DMS79 (cell line): ENCODE data around the gene STAG1.
A peak's percentile ranks its signal among the peaks of the same experiment; 100 is the strongest.
"Not testable (repeated sequence)": the region's sequence is repeated elsewhere in the genome, so short reads cannot be mapped to it uniquely, and the experiment has no call there.

ENCODE experiments used
- DNase-seq: peaks from one replicate; lab custom pipeline; 2025; lab: John Stamatoyannopoulos, UW

The STAG1 gene

DNA sequence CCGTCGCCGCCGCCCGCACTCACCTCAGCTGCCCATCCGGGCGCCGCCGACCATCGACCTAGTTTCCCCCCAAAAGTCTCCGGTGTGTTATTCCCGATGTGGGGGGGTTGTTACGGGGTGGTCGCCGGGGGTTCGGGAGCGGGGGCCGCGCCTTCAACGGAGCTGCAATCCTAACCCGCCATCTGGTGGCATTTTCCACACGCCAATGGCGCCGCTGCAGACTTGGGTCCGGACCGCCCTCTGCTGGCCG lies at the start of gene STAG1:
Gene STAG1, minus strand, starts transcription at position 207 of the 250 bp plus-strand sequence. CDS start 121,480 bp downstream, outside the sequence.
- no peak for DNase-seq

DNA sequence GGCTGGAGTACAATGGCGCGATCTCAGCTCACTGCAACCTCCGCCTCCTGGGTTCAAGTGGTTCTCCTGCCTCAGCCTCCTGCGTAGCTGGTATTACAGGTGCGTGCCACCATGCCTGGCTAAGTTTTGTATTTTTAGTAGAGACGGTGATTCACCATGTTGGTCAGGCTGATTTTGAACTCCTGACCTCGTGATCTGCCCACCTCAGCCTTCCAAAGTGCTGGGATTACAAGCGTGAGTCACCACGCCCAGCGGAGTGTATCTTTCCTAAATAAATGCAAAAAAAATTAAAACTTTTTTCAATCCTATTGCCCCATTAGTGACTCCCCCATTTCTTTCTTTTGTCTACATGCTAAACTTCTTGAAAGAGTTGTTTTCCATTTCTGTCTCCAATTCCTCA lies 49.0 kb upstream of the STAG1 start:
- not testable (repeated sequence) for DNase-seq

DNA sequence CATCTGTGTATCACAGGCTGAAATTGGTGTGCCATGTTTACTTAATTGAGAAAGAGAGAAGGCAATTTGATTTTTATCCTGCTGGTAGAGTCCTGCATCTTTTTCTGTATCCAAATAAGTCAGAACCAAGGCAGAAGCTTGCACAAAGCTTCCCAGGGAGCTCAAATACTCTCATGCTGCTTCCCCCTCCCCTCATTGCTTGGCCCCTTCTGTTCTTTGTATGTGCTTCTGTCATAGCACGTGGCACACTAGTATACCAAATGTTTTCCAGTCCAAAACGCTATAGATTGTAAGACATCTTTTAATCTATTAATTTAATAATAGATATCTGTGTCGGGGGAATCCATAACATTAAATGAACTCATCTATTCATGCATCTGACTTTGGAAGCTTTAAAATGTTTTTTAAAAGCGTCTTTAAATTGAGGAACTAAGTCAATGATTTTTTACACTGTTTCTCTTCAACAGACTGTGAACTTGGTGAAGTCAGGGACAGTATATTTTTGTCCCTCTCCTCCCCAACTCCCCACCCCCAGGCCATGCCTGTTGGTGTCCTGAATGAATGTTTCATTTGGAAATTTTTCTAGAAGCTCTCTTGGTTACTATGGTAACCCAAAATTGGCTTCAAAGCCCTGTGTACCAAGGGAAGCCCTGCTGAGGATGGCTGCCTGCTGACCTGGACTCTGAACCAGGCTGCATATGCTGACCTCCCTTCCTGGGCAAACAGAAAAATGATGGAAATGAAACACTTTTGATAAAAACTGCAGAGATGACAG lies 40.6 kb upstream of the STAG1 start:
- DNase-seq: no peak

GRCh38 chr3:136790786-136791185 lies 38.6 kb upstream of the STAG1 start:
- DNase-seq: no peak

DNA sequence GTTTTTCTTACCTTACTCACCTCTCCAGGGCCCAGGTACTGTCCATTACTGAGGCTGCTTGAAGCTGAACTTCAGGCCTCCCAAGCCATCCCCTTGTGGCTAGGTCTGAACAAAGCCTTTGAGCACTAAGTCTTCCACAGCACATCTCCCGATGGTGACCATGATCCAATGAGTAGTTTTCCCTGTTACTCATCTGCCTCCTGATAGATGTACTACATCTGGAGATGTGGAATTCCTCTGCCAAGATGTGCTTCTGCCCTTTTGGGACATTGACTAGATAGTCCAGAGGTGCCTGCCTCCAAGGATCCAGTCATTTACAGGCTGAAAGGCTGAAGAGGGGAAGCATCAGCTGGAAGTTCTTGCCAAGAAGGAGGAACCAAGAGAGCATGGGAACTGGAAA lies 37.8 kb upstream of the STAG1 start:
- DNase-seq: no peak

DNA sequence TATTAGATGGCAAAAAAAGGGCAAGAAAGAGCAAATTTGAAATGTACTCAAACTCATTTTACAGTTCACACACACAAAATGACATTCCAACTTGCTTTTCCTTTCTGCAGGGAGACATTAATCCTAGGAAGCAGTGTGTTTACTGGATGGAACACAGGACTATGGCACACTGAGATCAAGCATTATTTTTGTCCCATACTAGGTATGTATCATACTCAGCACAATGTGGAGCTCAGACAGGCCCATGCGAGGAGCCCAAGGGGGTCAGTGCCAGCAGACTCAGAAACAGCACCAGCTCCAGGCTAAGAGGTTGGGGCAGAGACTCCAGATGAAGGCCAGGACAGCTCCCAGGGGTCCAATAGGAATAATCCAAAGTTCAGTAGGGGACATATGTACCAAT lies 36.0 kb upstream of the STAG1 start:
- DNase-seq: no peak

DNA sequence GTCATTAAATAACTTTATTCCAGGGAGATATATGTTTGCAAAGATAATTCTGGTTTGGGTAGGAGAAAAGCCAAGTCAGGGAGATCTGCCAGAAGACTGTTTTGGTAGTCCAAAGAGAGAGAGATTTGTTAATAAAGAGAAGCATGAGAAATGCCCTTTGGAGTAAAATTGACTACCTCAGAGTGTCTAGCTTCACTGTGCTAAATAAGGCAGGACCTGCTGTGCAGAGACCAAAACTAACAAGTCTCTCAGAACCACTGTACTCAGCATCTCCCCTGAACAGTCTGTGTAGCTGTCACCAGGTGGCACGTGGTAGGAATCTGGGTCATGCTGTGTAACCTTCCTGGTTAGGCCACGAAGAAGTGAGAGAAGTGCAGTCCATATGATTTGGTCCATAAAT lies 35.2 kb upstream of the STAG1 start:
- DNase-seq: no peak

DNA sequence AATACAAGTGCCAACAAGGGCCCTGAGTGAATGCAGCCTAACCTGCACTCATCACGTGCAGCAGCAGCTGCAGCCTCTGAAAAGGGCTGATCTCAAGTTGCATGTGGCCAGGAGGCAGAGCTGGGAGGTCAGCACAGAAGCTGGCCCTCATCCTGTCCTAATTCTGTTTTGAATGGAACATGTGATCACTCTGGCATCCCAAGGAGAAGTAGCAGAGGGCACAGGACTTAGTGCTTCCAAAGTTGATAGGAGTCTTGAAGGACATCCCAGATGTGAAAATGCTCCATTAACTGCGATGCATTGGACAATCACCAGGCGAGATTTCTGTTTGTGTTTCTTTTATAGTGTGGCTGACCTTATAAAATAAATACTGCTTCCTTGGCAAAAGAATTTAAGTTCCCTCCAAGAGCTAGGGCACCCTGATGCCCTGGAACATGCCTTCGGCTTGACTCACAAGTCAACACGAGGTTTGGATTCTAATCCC lies 31.6 kb upstream of the STAG1 start:
- DNase-seq: no peak

DNA sequence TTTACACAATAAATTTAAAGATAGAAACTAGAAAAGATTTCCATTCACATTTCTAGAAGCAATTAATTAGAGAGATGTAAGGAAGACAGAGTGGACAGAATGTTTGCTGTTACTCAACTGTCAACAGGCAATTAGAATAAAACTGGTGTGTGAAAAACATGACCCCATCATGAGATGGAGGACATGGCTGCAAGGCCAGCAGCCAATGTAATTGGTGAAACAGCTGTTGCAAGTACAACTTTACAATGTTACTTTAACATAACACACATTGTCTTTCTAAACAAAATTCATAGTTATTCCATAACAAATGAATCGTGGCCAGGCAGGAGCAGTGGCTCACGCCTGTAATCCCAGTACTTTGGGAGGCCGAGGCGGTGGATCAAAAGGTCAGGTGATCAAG lies 28.6 kb upstream of the STAG1 start:
- no peak for DNase-seq

DNA sequence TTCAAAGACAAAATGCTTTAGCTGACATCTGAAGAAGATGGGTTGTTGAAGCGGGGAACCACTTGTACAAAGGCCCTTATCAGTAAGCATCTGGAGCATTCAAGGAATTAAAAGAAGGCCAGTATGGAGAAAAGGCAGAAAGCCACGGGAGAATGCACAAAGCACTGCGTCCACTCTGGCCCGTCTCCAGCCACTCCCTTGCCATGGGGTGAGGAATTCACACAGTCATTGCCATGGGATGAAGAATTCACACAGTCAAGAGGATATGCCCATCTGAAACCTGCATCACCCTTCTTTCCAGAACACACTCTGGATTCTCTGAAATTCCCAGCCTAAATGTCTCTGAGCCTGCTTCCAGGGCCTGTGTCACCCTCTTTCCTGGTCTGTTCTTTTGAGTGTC lies 26.7 kb upstream of the STAG1 start:
- DNase-seq: no peak

DNA sequence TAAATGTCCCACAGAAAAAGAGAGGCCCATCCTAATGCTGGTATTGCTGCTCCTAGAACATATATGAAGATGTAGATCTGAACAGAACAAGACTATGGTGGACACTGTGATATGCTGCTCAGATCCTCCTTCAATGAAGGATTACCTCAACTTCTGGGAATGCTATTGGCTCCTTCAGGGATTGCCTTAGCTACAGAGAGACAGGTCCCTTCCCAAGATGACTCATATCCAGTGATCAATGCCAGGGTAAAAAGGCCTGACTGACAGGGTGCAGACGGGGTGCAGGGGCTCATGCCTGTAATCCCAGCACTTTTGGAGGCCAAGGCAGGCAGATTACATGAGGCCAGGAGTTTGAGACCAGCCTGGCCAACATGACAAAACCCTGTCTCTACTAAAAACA lies 20.5 kb upstream of the STAG1 start:
- no peak for DNase-seq

DNA sequence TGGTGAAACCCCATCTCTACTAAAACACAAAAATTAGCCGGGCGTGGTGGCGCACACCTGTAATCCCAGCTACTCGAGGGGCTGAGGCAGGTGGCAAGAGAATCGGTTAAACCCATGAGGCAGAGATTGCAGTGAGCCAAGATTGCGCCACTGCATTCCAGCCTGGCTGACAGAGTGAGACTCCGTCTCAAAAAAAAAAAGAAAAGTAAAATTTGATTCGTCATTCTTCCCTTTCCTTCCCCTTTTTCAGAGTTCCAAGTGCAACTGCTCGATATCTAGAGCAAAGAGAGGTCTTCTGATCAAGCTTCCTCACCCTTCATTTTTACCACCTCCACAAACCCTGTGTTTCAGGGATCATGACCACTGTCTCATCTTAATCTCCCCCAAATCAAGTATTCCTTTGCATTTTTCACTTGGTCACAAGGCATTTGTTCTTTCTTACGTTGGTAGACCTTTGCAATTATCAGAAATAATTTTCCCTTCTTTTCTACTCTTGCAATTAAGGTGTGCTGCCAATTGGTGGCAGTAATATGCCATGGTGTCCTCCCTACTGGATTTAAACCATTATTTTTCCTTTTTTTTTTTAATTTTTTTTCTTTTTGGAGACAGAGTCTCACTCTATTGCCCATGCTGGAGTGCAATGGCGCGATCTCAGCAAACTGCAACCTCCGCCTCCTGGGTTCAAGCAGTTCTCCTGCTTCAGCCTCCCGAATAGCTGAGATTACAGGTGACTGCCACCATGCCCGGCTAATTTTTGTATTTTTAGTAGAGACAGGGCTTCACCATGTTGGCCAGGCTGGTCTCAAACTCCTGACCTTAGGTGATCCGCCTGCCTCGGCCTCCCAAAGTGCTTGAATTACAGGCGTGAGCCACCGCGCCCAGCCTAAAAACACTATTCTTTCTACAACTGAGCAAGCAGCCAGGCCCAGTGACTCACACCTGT lies 6.3 kb upstream of the STAG1 start:
- not testable (repeated sequence) for DNase-seq

DNA sequence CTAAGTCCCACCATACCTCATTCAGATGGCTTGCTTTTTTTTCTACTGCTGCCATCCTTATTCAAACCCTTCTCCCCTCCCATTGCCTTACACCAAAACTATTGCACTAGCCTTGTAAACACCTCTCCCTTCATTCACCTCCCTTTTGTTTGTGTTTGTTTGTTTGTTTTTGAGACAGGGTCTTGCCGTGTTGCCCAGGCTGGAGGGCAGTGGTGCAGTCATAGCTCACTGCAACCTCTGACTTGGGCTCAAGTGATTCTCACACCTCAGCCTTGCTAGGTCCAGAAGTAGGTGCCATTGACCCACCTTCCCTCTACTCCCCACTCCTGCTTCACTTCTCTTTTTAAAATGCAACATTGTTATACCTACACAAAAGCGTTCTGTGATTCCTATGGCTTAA lies 3.0 kb upstream of the STAG1 start:
- DNase-seq: no peak

DNA sequence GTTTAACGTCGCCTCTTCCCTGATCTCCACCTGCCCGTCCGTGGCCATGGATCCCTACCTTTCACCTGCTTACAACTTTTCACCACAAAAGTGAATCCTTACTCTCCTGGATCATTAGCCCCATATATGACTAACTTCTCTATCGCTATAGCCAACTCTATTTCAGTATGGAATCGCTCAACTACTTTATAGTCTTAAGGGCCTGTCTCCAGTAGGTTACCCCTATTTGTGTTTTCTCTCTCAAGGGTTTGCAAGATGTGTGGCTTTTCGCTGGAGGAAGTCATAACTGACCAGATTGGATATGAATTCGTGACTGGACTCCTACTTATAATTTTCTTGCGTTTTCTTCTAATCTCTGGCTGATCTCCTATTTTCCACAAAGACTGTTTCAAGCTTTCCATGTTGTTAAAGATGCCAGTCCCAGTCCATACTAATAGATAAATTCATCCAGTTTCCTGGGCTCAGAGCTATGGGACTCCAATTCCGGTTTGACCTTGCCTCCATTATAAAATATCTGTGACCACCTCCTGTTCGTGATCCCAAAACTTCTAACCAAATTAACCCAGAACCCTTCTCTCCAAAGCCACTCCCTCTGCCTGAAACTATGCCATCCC lies 1.3 kb upstream of the STAG1 start:
- peak; percentile 22 for DNase-seq

GRCh38 chr3:136752422-136753325 lies 496 bp upstream of the STAG1 start:
- DNase-seq: peak; percentile 100

GRCh38 chr3:136751316-136752171 lies 634 bp downstream of the STAG1 start:
- DNase-seq: peak; percentile 61

GRCh38 chr3:136750897-136751315 lies 1.3 kb downstream of the STAG1 start:
- no peak for DNase-seq

DNA sequence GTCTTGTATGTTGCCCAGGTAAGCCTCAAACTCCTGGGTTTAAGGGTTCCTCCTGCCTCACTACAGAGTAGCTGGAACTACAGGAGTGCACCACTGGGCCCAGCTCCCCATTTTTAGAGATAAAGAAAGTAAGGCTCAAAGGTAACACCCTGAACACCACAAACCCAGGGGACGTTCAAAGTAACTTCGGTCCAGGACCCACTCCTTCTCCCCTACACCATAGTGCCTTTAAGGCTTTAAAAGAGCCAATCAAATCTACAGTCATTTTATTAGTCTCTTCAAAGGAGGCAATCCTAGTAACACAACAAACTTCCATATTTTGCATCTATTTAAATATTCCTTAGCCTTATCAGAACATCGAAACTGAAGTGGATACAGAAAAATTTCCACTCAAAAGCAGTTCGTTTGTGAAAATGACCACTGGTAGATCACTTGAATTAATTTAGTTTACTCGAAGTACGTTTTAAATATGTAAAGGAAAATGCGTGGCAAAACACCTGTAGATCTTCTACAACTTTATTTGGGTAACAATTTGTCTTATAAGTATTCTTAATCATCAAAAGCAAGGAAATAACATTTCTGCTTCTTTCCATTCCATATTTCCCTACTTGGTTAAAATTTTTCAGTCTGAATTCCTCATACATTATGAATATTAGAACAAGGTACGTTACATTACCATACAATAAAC lies 1.8 kb downstream of the STAG1 start:
- peak; percentile 6 for DNase-seq

DNA sequence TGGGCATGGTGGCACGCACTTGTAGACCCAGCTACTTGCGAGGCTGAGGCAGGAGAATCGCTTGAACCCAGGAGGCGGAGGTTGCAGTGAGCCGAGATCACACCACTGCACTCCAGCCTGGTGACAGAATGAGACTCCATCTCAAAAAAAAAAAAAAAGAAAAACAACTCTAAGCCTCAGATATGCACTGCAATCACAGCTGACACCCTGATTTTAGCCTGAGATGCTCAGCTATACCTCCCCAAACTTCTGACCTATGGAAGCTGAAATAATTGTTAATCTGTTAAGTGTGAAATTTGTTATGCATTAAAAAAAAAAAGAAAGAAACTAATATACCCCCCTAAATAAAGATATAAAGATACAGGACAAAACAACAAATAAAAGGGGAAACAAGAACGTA lies 2.6 kb downstream of the STAG1 start:
- DNase-seq: not testable (repeated sequence)

GRCh38 chr3:136749091-136749490 lies 3.1 kb downstream of the STAG1 start:
- no peak for DNase-seq
